Skin epidermis (tissue), 12 donors: ENCODE measurements around the gene RASGRP1.
"Not testable (repeated sequence)": the region's sequence is repeated elsewhere in the genome, so short reads cannot be mapped to it uniquely, and the experiment has no call there.

ENCODE experiments used
- H3K27ac ChIP-seq, 21 experiments: fragments of 200-600 bp; sonication (generic) in 11 of 21; one replicate each; pipeline ENCODE4 v1.5.0; 2020; ENCODE audit warnings: mild to moderate bottlenecking in 3 of 21, inconsistent platforms in 2 of 21, moderate library complexity in 2 of 21
- H3K4me3 ChIP-seq, 7 experiments: fragments of 200-600 bp; sonication (generic) in 2 of 7; one replicate each; pipeline ENCODE4 v1.5.0; 2020; ENCODE audit warnings: inconsistent platforms in 2 of 7, mild to moderate bottlenecking in 2 of 7, moderate library complexity in 1 of 7

The RASGRP1 gene

GRCh38 chr15:38564557-38565286, at the start of gene RASGRP1:
TSS of gene RASGRP1 (minus strand) at chr15:38564814. CDS start at chr15:38564628, 186 bp downstream.
- Histone ChIP-seq H3K27ac (peak within 1 kb of the TSS; percentile 47 to 99 (median 89)), H3K4me3 (peak within 1 kb of the TSS; percentile 58 to 76 (median 64))

- peak overlapping the region in 5 of 21 experiments; percentile 19 to 67 (median 51) for H3K27ac ChIP-seq
- no peak overlapping the region for H3K4me3 ChIP-seq
Observed at GRCh38 chr15:38613085-38613484, 48.5 kb upstream of the RASGRP1 start.

- H3K4me3 ChIP-seq, result no peak overlapping the region
- peak overlapping the region in 10 of 21 experiments; percentile 11 to 85 (median 64) for H3K27ac ChIP-seq
Observed at GRCh38 chr15:38612159-38612863, 47.7 kb upstream of the RASGRP1 start.

- no peak overlapping the region for H3K4me3 ChIP-seq
- H3K27ac ChIP-seq, result peak overlapping the region in 16 of 21 experiments; percentile 1 to 85 (median 50)
Observed at GRCh38 chr15:38611228-38611627, 46.6 kb upstream of the RASGRP1 start.

GRCh38 chr15:38610748-38611147, 46.1 kb upstream of the RASGRP1 start:
- H3K4me3 ChIP-seq, result no peak overlapping the region

GRCh38 chr15:38609097-38609738, 44.6 kb upstream of the RASGRP1 start:
- Histone ChIP-seq H3K27ac (no peak overlapping the region), H3K4me3 (no peak overlapping the region)

More at GRCh38 chr15:38610748-38611147, 46.1 kb upstream of the RASGRP1 start:
- H3K27ac ChIP-seq, result peak overlapping the region in 10 of 21 experiments; percentile 37 to 85 (median 68)

- H3K27ac ChIP-seq, result no peak overlapping the region
Observed at GRCh38 chr15:38608682-38609081, 44.1 kb upstream of the RASGRP1 start.

GRCh38 chr15:38605744-38606143, 41.1 kb upstream of the RASGRP1 start:
- no peak overlapping the region for H3K27ac ChIP-seq
- no peak overlapping the region for H3K4me3 ChIP-seq

More at GRCh38 chr15:38608682-38609081, 44.1 kb upstream of the RASGRP1 start:
- no peak overlapping the region for H3K4me3 ChIP-seq

- Histone ChIP-seq H3K27ac (no peak overlapping the region), H3K4me3 (no peak overlapping the region)
Observed at GRCh38 chr15:38603672-38604071, 39.1 kb upstream of the RASGRP1 start.

GRCh38 chr15:38602910-38603670, 38.5 kb upstream of the RASGRP1 start:
- no peak overlapping the region for H3K27ac ChIP-seq

GRCh38 chr15:38600236-38600635, 35.6 kb upstream of the RASGRP1 start:
- no peak overlapping the region for H3K4me3 ChIP-seq

More at GRCh38 chr15:38602910-38603670, 38.5 kb upstream of the RASGRP1 start:
- H3K4me3 ChIP-seq, result no peak overlapping the region

GRCh38 chr15:38598749-38599148, 34.1 kb upstream of the RASGRP1 start:
- Histone ChIP-seq H3K4me3 (no peak overlapping the region), H3K27ac (no peak overlapping the region)

More at GRCh38 chr15:38600236-38600635, 35.6 kb upstream of the RASGRP1 start:
- no peak overlapping the region for H3K27ac ChIP-seq

- Histone ChIP-seq H3K27ac (no peak overlapping the region), H3K4me3 (no peak overlapping the region)
Observed at GRCh38 chr15:38597219-38597800, 32.7 kb upstream of the RASGRP1 start.

- no peak overlapping the region for H3K4me3 ChIP-seq
- no peak overlapping the region for H3K27ac ChIP-seq
Observed at GRCh38 chr15:38593524-38593923, 28.9 kb upstream of the RASGRP1 start.

GRCh38 chr15:38589502-38589901, 24.9 kb upstream of the RASGRP1 start:
- no peak overlapping the region for H3K27ac ChIP-seq
- H3K4me3 ChIP-seq, result no peak overlapping the region

- no peak overlapping the region for H3K27ac ChIP-seq
- H3K4me3 ChIP-seq, result no peak overlapping the region
Observed at GRCh38 chr15:38588672-38589071, 24.1 kb upstream of the RASGRP1 start.

GRCh38 chr15:38587214-38587613, 22.6 kb upstream of the RASGRP1 start:
- Histone ChIP-seq H3K4me3 (no peak overlapping the region), H3K27ac (peak overlapping the region in 1 of 21 experiments; percentile 7)

- H3K27ac ChIP-seq, H3K4me3 ChIP-seq: not testable (repeated sequence)
Observed at GRCh38 chr15:38586005-38586404, 21.4 kb upstream of the RASGRP1 start.

GRCh38 chr15:38578626-38579025, 14.0 kb upstream of the RASGRP1 start:
- Histone ChIP-seq H3K4me3 (no peak overlapping the region), H3K27ac (peak overlapping the region in 1 of 21 experiments; percentile 84)
